ENCODE data around the gene HEBP1.

HEBP1 gene

DNA sequence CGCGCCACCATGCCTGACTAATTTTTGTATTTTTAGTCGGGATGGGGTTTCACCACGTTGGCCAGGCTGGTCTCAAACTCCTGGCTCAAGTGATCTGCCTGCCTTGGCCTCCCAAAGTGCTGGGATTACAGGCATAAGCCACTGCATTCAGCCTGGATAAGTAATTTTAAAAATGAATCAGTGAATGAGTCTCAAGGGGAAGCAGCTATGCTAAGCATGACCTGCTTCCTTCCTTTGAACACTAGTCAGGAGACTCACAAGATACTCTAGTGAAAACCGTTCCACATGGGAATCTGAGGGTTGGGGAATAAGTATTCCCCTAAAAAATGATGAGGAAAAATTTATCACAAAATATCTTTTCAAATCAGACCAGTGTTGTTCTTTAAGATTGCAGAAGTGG, 33.4 kb upstream of the HEBP1 start:
- H3K4me2 ChIP-seq (ENCODE audit: low read length): no peak overlapping the region
- H3K27me3 ChIP-seq (ENCODE audit: insufficient read depth, low read length): no peaks in the 10 kb centered on the region
- H3K9ac ChIP-seq (ENCODE audit: low read length): no peak overlapping the region
- H3K36me3 ChIP-seq (ENCODE audit: control insufficient read depth in 1 of 2, insufficient read depth in 2 of 2, low read length in 2 of 2): no peaks in the 10 kb centered on the region
- no peak overlapping the region for H2BK12ac ChIP-seq (ENCODE audit: low read length)
- H3K9me3 ChIP-seq (ENCODE audit: insufficient read depth, low read depth, low read length): no peaks in the 10 kb centered on the region
- H3K23ac ChIP-seq (ENCODE audit: low read length): no peak overlapping the region
- WGBS (ENCODE audit: extremely low coverage, insufficient coverage, insufficient read length): no CpG with 5 or more reads among the region's 5 CpGs
- H4K8ac ChIP-seq (ENCODE audit: low read depth, low read length): no peak overlapping the region
- no peak overlapping the region for H2AK5ac ChIP-seq (ENCODE audit: low read length)
- H2BK5ac ChIP-seq (ENCODE audit: low read depth, low read length, poor library complexity): no peak overlapping the region
- no peak overlapping the region for H3K4me3 ChIP-seq (ENCODE audit: low read depth, low read length)
- no peak overlapping the region for H3K4ac ChIP-seq (ENCODE audit: low read depth, low read length)
- no peak for DNase-seq
- no peaks in the 10 kb centered on the region for H3K79me1 ChIP-seq (ENCODE audit: low read length)
- H4K91ac ChIP-seq (ENCODE audit: low read depth, low read length): no peak overlapping the region
- H2BK120ac ChIP-seq (ENCODE audit: insufficient read depth, low read length, poor library complexity): no peak overlapping the region
- H3K4me1 ChIP-seq (ENCODE audit: control insufficient read depth in 1 of 2, insufficient read depth in 2 of 2, low read length in 2 of 2): peaks cover 0 to 2% of the 10 kb centered on the region in 2 experiments
- H2AFZ ChIP-seq (ENCODE audit: insufficient read depth, low read length, poor library complexity): no peak overlapping the region
- no peak overlapping the region for H3K27ac ChIP-seq (ENCODE audit: low read depth, low read length)
- H3K14ac ChIP-seq (ENCODE audit: low read length): no peak overlapping the region
- H3K79me2 ChIP-seq (ENCODE audit: control insufficient read depth, insufficient read depth, low read length, poor library complexity): no peaks in the 10 kb centered on the region
- H3K18ac ChIP-seq (ENCODE audit: low read length): no peak overlapping the region
- no peak overlapping the region for H4K12ac ChIP-seq (ENCODE audit: low read depth, low read length)

DNA sequence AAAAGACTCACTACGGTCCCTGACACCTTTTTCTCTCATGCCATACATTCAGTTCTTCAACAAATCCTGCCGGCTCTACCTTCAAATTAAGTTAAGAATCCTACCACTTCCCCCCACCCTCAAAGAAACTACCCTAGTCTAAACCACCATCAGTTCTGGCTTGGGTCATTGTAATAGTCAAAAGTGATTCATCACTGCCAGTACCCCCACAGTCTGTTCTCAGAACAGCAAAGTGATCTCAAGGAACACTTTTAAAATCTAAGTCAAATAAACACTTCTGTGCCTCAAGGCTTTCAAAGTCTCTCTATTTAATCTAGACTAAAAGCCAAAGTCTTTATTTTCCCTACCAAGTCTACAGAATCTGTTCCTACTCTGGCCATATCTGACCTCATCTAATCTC, 32.1 kb upstream of the HEBP1 start:
- Histone ChIP-seq H4K91ac (ENCODE audit: low read depth, low read length) (no peak overlapping the region), H3K36me3 (ENCODE audit: control insufficient read depth in 1 of 2, insufficient read depth in 2 of 2, low read length in 2 of 2) (no peaks in the 10 kb centered on the region), H3K18ac (ENCODE audit: low read length) (no peak overlapping the region), H4K12ac (ENCODE audit: low read depth, low read length) (no peak overlapping the region), H3K79me1 (ENCODE audit: low read length) (no peaks in the 10 kb centered on the region), H3K79me2 (ENCODE audit: control insufficient read depth, insufficient read depth, low read length, poor library complexity) (no peaks in the 10 kb centered on the region), H2BK120ac (ENCODE audit: insufficient read depth, low read length, poor library complexity) (no peak overlapping the region), H3K4ac (ENCODE audit: low read depth, low read length) (no peak overlapping the region), H3K27ac (ENCODE audit: low read depth, low read length) (no peak overlapping the region), H2BK12ac (ENCODE audit: low read length) (no peak overlapping the region), H3K9ac (ENCODE audit: low read length) (no peak overlapping the region), H3K23ac (ENCODE audit: low read length) (no peak overlapping the region), H3K4me2 (ENCODE audit: low read length) (no peak overlapping the region), H4K8ac (ENCODE audit: low read depth, low read length) (no peak overlapping the region), H2AK5ac (ENCODE audit: low read length) (no peak overlapping the region), H3K27me3 (ENCODE audit: insufficient read depth, low read length) (no peaks in the 10 kb centered on the region), H3K14ac (ENCODE audit: low read length) (no peak overlapping the region), H3K9me3 (ENCODE audit: insufficient read depth, low read depth, low read length) (no peaks in the 10 kb centered on the region), H2AFZ (ENCODE audit: insufficient read depth, low read length, poor library complexity) (no peak overlapping the region), H3K4me3 (ENCODE audit: low read depth, low read length) (no peak overlapping the region), H2BK5ac (ENCODE audit: low read depth, low read length, poor library complexity) (no peak overlapping the region), H3K4me1 (ENCODE audit: control insufficient read depth in 1 of 2, insufficient read depth in 2 of 2, low read length in 2 of 2) (peaks cover 0 to 2% of the 10 kb centered on the region in 2 experiments)
- no peak for DNase-seq
- WGBS (ENCODE audit: extremely low coverage, insufficient coverage, insufficient read length): no CpG with 5 or more reads among the region's 2 CpGs

DNA sequence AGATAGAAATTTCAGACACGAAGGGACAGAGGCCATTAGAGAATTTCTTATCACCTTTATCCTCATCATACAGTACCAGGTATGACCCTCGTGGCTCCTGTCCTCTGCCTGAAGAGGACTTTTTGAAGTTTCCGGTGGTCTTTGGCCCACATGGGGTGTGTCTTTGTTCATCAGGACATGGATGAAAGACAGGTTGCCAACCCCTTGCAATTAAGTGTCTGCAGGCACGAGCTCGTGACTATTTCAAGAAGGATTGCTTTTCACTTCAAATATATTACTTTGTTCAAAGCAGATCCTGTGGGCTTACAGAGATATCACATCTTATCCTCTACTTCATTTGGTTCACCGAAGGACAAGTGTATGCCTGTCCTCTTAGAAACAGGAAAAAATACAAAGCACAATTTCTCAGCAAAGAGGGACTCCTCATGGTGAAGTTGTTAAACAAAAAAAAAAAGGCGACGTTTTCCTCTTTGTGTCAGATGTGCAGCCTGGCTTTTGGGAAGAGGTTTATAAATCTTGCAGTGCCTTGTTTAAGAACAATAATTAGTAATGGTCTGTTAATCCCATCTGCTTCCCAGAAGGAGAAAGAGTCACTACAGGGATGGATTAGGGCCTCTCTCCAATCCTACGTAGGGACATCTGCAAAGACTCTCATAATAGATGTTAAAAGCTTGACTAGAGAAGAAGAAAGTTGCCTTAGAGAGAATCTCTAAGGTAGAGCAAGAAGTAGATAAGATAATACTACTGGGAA, 30.7 kb upstream of the HEBP1 start:
- Histone ChIP-seq H3K9ac (ENCODE audit: low read length) (no peak overlapping the region), H3K4me1 (ENCODE audit: control insufficient read depth in 1 of 2, insufficient read depth in 2 of 2, low read length in 2 of 2) (no peaks in the 10 kb centered on the region), H2BK12ac (ENCODE audit: low read length) (no peak overlapping the region), H3K4me2 (ENCODE audit: low read length) (no peak overlapping the region), H4K12ac (ENCODE audit: low read depth, low read length) (no peak overlapping the region), H4K91ac (ENCODE audit: low read depth, low read length) (no peak overlapping the region), H3K4me3 (ENCODE audit: low read depth, low read length) (no peak overlapping the region), H3K14ac (ENCODE audit: low read length) (no peak overlapping the region), H3K27me3 (ENCODE audit: insufficient read depth, low read length) (no peaks in the 10 kb centered on the region), H3K79me2 (ENCODE audit: control insufficient read depth, insufficient read depth, low read length, poor library complexity) (no peaks in the 10 kb centered on the region), H3K36me3 (ENCODE audit: control insufficient read depth in 1 of 2, insufficient read depth in 2 of 2, low read length in 2 of 2) (no peaks in the 10 kb centered on the region), H2AFZ (ENCODE audit: insufficient read depth, low read length, poor library complexity) (no peak overlapping the region), H4K8ac (ENCODE audit: low read depth, low read length) (no peak overlapping the region), H3K79me1 (ENCODE audit: low read length) (no peaks in the 10 kb centered on the region), H3K18ac (ENCODE audit: low read length) (no peak overlapping the region), H2AK5ac (ENCODE audit: low read length) (no peak overlapping the region), H3K23ac (ENCODE audit: low read length) (no peak overlapping the region), H3K27ac (ENCODE audit: low read depth, low read length) (no peak overlapping the region), H2BK120ac (ENCODE audit: insufficient read depth, low read length, poor library complexity) (no peak overlapping the region), H2BK5ac (ENCODE audit: low read depth, low read length, poor library complexity) (no peak overlapping the region), H3K9me3 (ENCODE audit: insufficient read depth, low read depth, low read length) (no peaks in the 10 kb centered on the region), H3K4ac (ENCODE audit: low read depth, low read length) (no peak overlapping the region)
- no CpG with 5 or more reads among the region's 9 CpGs for WGBS (ENCODE audit: extremely low coverage, insufficient coverage, insufficient read length)
- no peak for DNase-seq

DNA sequence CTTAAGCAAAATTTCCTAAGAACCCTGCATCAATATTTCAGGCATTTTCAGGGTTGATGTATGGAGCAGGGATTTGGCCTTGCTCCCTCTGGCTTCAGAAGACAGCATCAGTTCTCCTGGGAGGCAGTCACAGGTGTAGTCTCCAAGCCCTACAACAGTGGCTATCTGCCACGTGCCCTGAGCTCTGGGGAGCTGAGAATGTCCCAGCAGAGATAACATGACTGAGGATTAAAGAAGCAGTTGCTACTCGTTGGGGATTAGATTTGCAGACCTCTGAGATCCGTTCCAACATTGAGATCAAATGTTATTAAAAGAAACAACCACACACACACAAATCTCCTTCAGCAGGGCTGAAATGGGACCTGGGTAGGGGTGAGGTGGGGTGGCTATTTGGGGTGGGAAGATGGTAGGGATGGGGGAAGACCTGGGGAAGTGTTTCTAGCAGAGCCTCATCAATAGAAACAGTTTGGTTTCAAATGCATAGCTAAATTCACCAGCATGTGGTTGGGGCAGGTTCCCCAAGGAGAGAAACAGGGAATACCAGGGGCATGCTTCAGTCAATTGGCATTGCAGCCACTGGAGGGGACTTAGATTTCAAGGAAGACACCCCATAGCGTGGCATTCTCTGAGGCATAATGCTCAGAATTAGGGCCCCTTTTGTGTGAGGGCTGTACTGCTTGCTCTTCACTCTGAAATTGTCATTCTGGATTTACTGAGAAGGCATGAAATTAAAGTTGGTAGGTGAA, 28.9 kb upstream of the HEBP1 start:
- Histone ChIP-seq H3K9me3 (ENCODE audit: insufficient read depth, low read depth, low read length) (no peaks in the 10 kb centered on the region), H3K27ac (ENCODE audit: low read depth, low read length) (no peak overlapping the region), H2BK5ac (ENCODE audit: low read depth, low read length, poor library complexity) (no peak overlapping the region), H3K4me1 (ENCODE audit: control insufficient read depth in 1 of 2, insufficient read depth in 2 of 2, low read length in 2 of 2) (no peaks in the 10 kb centered on the region), H3K79me2 (ENCODE audit: control insufficient read depth, insufficient read depth, low read length, poor library complexity) (no peaks in the 10 kb centered on the region), H4K91ac (ENCODE audit: low read depth, low read length) (no peak overlapping the region), H2BK12ac (ENCODE audit: low read length) (no peak overlapping the region), H3K18ac (ENCODE audit: low read length) (no peak overlapping the region), H3K23ac (ENCODE audit: low read length) (no peak overlapping the region), H3K27me3 (ENCODE audit: insufficient read depth, low read length) (no peaks in the 10 kb centered on the region), H3K9ac (ENCODE audit: low read length) (no peak overlapping the region), H2AK5ac (ENCODE audit: low read length) (no peak overlapping the region), H3K14ac (ENCODE audit: low read length) (no peak overlapping the region), H2AFZ (ENCODE audit: insufficient read depth, low read length, poor library complexity) (no peak overlapping the region), H4K8ac (ENCODE audit: low read depth, low read length) (no peak overlapping the region), H4K12ac (ENCODE audit: low read depth, low read length) (no peak overlapping the region), H3K4me3 (ENCODE audit: low read depth, low read length) (no peak overlapping the region), H3K79me1 (ENCODE audit: low read length) (no peaks in the 10 kb centered on the region), H3K4ac (ENCODE audit: low read depth, low read length) (no peak overlapping the region), H3K36me3 (ENCODE audit: control insufficient read depth in 1 of 2, insufficient read depth in 2 of 2, low read length in 2 of 2) (no peaks in the 10 kb centered on the region), H2BK120ac (ENCODE audit: insufficient read depth, low read length, poor library complexity) (no peak overlapping the region), H3K4me2 (ENCODE audit: low read length) (no peak overlapping the region)
- WGBS (ENCODE audit: extremely low coverage, insufficient coverage, insufficient read length): no CpG with 5 or more reads among the region's 4 CpGs
- no peak for DNase-seq
